ENCODE results near the gene ZNF608. TPM values are rescaled to one million over a fixed set of nuclear protein-coding genes. Genes with fewer than 3 reads are reported as not detected.

ZNF608 gene
- polyA plus RNA-seq, 3 donors from 2014 or later = not detected

DNA sequence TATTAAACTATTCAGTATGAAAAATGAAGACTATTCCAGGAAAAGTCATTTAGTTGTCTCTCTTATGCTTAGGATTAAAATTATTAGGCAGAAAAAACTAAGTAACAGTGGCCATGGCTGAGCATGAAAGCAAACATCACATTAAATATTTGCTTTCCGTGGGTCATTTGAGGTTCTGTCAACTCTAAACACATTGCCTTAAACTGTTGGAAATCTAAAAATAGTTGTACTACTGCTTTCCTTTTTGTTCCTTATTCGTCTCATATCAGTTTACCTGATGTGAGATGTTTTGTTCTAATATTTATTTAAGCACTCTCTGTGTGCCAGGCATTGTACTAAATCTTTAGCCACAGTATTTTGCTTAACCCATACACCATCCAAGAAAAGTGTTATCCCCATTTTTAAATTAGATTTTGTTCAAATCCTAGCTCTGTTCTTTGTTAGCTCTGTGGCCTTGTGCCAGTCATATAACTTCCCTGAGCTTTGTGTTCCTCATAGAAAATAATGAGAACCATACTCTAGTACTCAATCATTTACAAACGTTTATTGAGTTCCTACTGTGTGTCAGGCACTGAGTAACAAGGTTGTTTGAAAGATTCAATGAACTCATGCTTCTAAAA lies 18.7 kb upstream of the ZNF608 start:
- Mint-ChIP-seq H3K27me3 (ENCODE audit: low read depth in 3 of 3) (peaks cover 2 to 3% (median 3%) of the 10 kb centered on the region in 3 donors), H3K36me3 (no peaks in the 10 kb centered on the region), H3K4me1 (no peaks in the 10 kb centered on the region), H3K4me3 (no peak overlapping the region), H3K27ac (no peak overlapping the region), H3K9me3 (peaks cover 0 to 4% (median 0%) of the 10 kb centered on the region in 6 donors)
- DNase-seq = no peak

DNA sequence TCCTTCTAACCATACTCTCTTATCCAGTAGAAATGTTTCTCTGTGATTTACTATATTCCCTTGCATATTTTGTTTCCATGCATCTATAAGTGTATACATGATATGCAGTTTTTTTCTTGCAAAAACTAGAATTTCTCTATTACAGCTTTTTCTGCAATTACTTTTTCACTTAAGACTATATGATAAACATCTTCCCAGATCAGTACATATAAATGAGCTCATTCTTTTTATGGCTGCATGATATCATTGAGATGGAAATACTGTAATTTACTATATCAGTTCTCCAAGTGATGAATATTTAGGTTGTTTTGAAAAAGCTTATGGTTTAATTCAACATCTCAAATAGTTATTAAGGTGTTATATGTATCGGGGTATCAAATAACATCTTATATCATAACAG lies 18.1 kb upstream of the ZNF608 start:
- Mint-ChIP-seq H3K4me3 (no peak overlapping the region), H3K27me3 (ENCODE audit: low read depth in 3 of 3) (peaks cover 0 to 3% (median 3%) of the 10 kb centered on the region in 3 donors), H3K36me3 (no peaks in the 10 kb centered on the region), H3K4me1 (no peaks in the 10 kb centered on the region), H3K9me3 (peaks cover 0 to 4% (median 0%) of the 10 kb centered on the region in 6 donors), H3K27ac (no peak overlapping the region)
- no peak for DNase-seq

DNA sequence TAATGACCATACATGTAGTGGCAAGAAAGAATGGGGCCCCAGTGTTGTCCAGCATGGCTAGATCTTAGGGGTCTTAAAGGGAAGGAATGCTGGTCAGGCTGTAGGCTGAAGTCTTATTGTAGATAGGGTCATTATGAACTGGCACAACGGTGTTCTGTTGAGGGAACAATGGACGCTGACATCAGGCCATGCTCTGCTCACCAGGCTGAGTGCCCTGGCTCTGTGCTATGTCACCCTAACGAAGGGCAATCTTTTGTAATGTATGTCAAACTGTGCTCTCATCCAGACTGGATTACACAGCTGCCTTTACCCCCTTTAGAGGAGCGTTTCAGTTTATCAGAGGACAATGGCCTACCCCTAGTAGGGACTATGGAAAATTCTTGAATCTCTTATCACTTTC lies 14.6 kb upstream of the ZNF608 start:
- H3K4me1 Mint-ChIP-seq = no peaks in the 10 kb centered on the region

GRCh38 chr5:124760608-124761007 lies 14.2 kb upstream of the ZNF608 start:
- H3K27ac Mint-ChIP-seq = no peak overlapping the region

More for the DNA sequence above, 14.6 kb upstream of the ZNF608 start:
- no peak for DNase-seq
- Mint-ChIP-seq H3K4me3 (no peak overlapping the region), H3K9me3 (no peaks in the 10 kb centered on the region), H3K36me3 (no peaks in the 10 kb centered on the region), H3K27me3 (ENCODE audit: low read depth in 3 of 3) (peaks cover 0 to 3% (median 0%) of the 10 kb centered on the region in 3 donors), H3K27ac (no peak overlapping the region)

DNA sequence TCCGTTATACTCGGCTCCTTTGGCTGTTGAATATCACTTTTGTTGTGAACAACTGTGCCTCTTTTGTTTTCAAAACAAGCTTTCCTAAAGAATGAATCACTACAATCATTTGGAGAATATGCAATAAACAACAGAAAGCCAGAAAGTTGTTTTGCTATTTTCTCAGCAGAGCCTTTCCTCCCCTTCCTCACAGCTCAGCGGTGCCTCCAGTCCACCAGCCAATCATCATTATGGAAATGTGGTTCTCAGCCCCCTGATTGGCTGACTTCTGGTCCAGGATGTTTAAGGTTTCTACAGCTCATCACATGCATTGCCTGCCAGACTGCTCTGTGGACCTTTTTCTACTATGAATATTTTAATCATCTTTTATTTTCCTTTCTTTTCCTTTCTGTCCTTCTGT lies 9.1 kb upstream of the ZNF608 start:
- Mint-ChIP-seq H3K9me3 (no peaks in the 10 kb centered on the region), H3K27me3 (ENCODE audit: low read depth in 3 of 3) (no peaks in the 10 kb centered on the region), H3K4me1 (no peaks in the 10 kb centered on the region), H3K4me3 (no peak overlapping the region), H3K36me3 (no peaks in the 10 kb centered on the region), H3K27ac (no peak overlapping the region)
- no peak for DNase-seq

More at GRCh38 chr5:124760608-124761007, 14.2 kb upstream of the ZNF608 start:
- H3K4me3 Mint-ChIP-seq = no peak overlapping the region
- H3K27me3 Mint-ChIP-seq (ENCODE audit: low read depth in 3 of 3) = peaks cover 0 to 3% (median 0%) of the 10 kb centered on the region in 3 donors
- no peaks in the 10 kb centered on the region for H3K36me3 Mint-ChIP-seq
- DNase-seq = no peak
- no peaks in the 10 kb centered on the region for H3K4me1 Mint-ChIP-seq
- no peaks in the 10 kb centered on the region for H3K9me3 Mint-ChIP-seq

DNA sequence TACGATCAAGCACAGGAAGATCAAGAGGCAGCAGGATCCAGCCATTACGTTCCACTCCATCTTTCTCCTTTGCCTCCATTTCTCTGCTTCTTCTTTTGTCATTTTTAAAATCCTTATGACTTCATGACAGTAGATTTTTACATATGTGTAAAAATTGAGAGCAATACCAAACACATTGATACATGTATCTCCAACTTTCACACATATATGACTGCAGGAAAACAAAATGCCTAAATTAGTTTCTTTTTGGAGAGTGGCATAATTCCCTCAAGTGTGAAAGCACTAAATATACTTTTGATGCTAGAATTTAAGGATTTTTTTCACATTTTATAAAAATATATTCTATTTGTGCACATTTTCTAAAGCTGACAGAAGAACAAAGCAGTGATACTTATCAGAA lies 8.6 kb upstream of the ZNF608 start:
- no peaks in the 10 kb centered on the region for H3K9me3 Mint-ChIP-seq
- no peaks in the 10 kb centered on the region for H3K36me3 Mint-ChIP-seq
- no peak for DNase-seq
- H3K4me1 Mint-ChIP-seq = no peaks in the 10 kb centered on the region
- no peak overlapping the region for H3K4me3 Mint-ChIP-seq
- no peaks in the 10 kb centered on the region for H3K27me3 Mint-ChIP-seq (ENCODE audit: low read depth in 3 of 3)
- no peak overlapping the region for H3K27ac Mint-ChIP-seq

- no peaks in the 10 kb centered on the region for H3K36me3 Mint-ChIP-seq
- H3K27me3 Mint-ChIP-seq (ENCODE audit: low read depth in 3 of 3) = no peaks in the 10 kb centered on the region
- DNase-seq = no peak
- peaks cover under 1 to 2% of the 10 kb centered on the region in 2 donors for H3K4me1 Mint-ChIP-seq
- no peak overlapping the region for H3K4me3 Mint-ChIP-seq
- H3K9me3 Mint-ChIP-seq = no peaks in the 10 kb centered on the region
- no peak overlapping the region for H3K27ac Mint-ChIP-seq
Measured at GRCh38 chr5:124754206-124754927, 7.9 kb upstream of the ZNF608 start.

DNA sequence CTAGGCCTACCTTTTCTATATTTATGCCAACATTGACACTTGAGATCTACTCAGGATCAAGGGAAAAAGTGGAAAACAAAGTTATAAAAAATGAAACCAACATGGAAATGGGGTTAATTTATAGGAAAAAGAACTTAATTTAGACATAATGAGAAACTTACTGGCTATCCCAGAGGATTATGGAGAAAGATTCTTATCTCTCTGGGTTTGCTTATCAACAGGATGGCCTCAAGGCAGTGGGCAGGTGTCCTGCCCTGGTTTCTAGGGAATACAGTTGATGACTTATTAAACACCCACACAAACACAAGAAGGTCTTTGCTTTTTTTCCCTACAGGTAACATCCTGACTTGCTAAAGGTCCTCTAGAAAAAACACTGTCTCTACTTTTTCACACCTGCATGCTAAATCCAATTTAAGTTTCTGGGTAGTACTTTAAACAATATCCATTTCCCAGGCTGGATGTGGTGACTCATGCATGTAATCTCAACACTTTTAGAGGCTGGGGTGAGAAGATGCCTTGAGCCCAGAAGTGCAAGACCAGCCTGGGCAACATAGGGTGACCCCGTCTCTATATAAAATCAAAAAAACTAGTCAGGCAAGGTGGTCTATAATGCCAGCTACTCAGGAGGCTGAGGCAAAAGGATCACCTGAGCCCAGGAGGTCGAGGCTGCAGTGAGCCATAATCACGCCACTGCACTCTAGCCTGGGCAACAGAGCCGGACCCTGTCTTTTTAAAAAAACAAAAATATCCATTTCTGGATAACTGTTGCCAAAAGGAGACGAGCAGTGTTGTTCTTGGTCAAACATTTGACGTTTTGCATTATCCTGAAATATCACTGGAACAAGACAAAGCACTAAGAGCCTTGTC lies 6.6 kb upstream of the ZNF608 start:
- no peak for DNase-seq
- Mint-ChIP-seq H3K27me3 (ENCODE audit: low read depth in 3 of 3) (peaks cover 2 to 9% (median 5%) of the 10 kb centered on the region in 3 donors), H3K4me3 (no peak overlapping the region), H3K36me3 (no peaks in the 10 kb centered on the region), H3K27ac (no peak overlapping the region), H3K4me1 (peaks cover 14 to 15% of the 10 kb centered on the region in 2 donors), H3K9me3 (no peaks in the 10 kb centered on the region)

DNA sequence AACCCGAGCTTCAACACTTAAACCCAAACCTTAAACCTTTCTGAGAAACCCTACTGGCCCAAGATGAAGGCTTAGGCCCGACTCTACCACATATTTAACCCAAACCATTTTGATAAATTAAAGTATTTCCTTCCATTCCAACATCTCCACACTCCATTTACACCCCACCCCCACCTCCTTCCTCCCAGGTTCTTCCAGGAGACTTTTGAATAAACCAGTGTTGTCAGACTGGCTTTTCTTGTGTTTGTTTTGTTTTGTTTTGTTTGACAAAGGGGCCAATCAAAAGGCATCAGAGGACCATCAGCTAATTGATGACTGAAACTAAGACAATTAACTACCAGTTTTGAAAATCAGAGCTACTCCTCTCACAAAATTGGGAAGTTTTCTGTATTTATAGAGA lies 4.6 kb upstream of the ZNF608 start:
- no peak for DNase-seq
- Mint-ChIP-seq H3K4me1 (peaks cover 34 to 36% of the 10 kb centered on the region in 2 donors), H3K27ac (no peak overlapping the region), H3K4me3 (no peak overlapping the region), H3K36me3 (no peaks in the 10 kb centered on the region), H3K27me3 (ENCODE audit: low read depth in 3 of 3) (peaks cover 6 to 27% (median 20%) of the 10 kb centered on the region in 3 donors), H3K9me3 (peaks cover 0 to 3% (median 0%) of the 10 kb centered on the region in 6 donors)

GRCh38 chr5:124748687-124749594 lies 2.5 kb upstream of the ZNF608 start:
- H3K4me3 Mint-ChIP-seq = peak overlapping the region; percentile 72 to 85 (median 77)
- peaks cover 9 to 36% (median 20%) of the 10 kb centered on the region in 3 donors for H3K27me3 Mint-ChIP-seq (ENCODE audit: low read depth in 3 of 3)
- H3K27ac Mint-ChIP-seq = peak overlapping the region in 1 of 6 donors; percentile 18
- peaks cover 35 to 39% of the 10 kb centered on the region in 2 donors for H3K4me1 Mint-ChIP-seq
- no peaks in the 10 kb centered on the region for H3K36me3 Mint-ChIP-seq
- DNase-seq = peak; percentile 12 to 32 (median 18)
- peaks cover 0 to 4% (median 0%) of the 10 kb centered on the region in 6 donors for H3K9me3 Mint-ChIP-seq

GRCh38 chr5:124747791-124748686 lies 1.6 kb upstream of the ZNF608 start:
- Mint-ChIP-seq H3K36me3 (no peaks in the 10 kb centered on the region), H3K4me3 (peak overlapping the region; percentile 72 to 85 (median 77)), H3K4me1 (peaks cover 35 to 39% of the 10 kb centered on the region in 2 donors), H3K27me3 (ENCODE audit: low read depth in 3 of 3) (peaks cover 9 to 36% (median 20%) of the 10 kb centered on the region in 3 donors), H3K9me3 (peaks cover 0 to 4% (median 0%) of the 10 kb centered on the region in 6 donors), H3K27ac (no peak overlapping the region)
- DNase-seq = peak in 1 of 3 donors; percentile 6
